ENCODE results near the gene SPEN. TPM values are rescaled to one million over a fixed set of nuclear protein-coding genes. Genes with fewer than 3 reads are reported as not detected.
A peak's percentile ranks its signal among the peaks of the same experiment; 100 is the strongest.

Gene SPEN
- total and polyA plus RNA-seq, 2 experiments from 2014 or later, result 14.9 to 43.6 TPM

- TF ChIP-seq CTCF (conservative IDR thresholded peaks at IDR 0.05; ENCODE audit: low read depth in 2 of 2) (no peak), POLR2AphosphoS5 (IDR thresholded peaks at IDR 0.05; ENCODE audit: low read depth) (peak; percentile 45; the same call in 1 of the 2 replicates)
Measured at GRCh38 chr1:15834406-15835204, 12.9 kb upstream of the SPEN start (continued).

GRCh38 chr1:15835205-15835740 is 12.2 kb upstream of the SPEN start:
- H3K79me2 ChIP-seq (replicated peaks; ENCODE audit: insufficient read depth), result peaks cover 7% of the 10 kb centered on the region; the same call in 1 of the 2 replicates
- DNase-seq (ENCODE audit: low spot score) (no peak), ATAC-seq (peak; percentile 15)
- H3F3A ChIP-seq (replicated peaks; ENCODE audit: low read depth), result peaks cover 9% of the 10 kb centered on the region; the same call in 1 of the 2 replicates
- no peaks in the 10 kb centered on the region for H3K36me3 ChIP-seq (ENCODE audit: insufficient read depth)
- H3K36me3 Mint-ChIP-seq (ENCODE audit: low read depth), result peaks cover 15% of the 10 kb centered on the region
- no peaks in the 10 kb centered on the region for H3K9me2 ChIP-seq (ENCODE audit: insufficient read depth)
- H3K9me3 Mint-ChIP-seq, result no peaks in the 10 kb centered on the region; the same call in 2 of the 3 replicates
- peak overlapping the region; percentile 92 for H3K4me3 Mint-ChIP-seq
- H2AFZ ChIP-seq, result peak overlapping the region; percentile 30; the same call in 1 of the 2 replicates
- H3K27me3 ChIP-seq (ENCODE audit: insufficient read depth), result peaks cover 8% of the 10 kb centered on the region; the same call in 1 of the 2 replicates
- H3K4me1 ChIP-seq (ENCODE audit: insufficient read depth), result peaks cover 8% of the 10 kb centered on the region
- peak overlapping the region; percentile 99 for H3K27ac Mint-ChIP-seq
- peak overlapping the region; percentile 80 for H3K4me2 ChIP-seq
- no peaks in the 10 kb centered on the region for H4K20me1 ChIP-seq (replicated peaks; ENCODE audit: insufficient read depth)
- H3K4me3 ChIP-seq, result peak overlapping the region; percentile 86
- peaks cover 30% of the 10 kb centered on the region for H3K4me1 Mint-ChIP-seq
- peaks cover 27% of the 10 kb centered on the region for H3K27me3 Mint-ChIP-seq (ENCODE audit: insufficient read depth, low read depth, poor library complexity)
- H3K27ac ChIP-seq (ENCODE audit: low read depth), result peak overlapping the region; percentile 100
- TF ChIP-seq STAT1 (IDR thresholded peaks at IDR 0.05; ENCODE audit: unreplicated experiment) (no peak), CTCF (conservative IDR thresholded peaks at IDR 0.05; ENCODE audit: low read depth in 2 of 2) (no peak), ZNF462 (CRISPR knock-in tag; IDR thresholded peaks at IDR 0.05) (no peak), ZNF114 (CRISPR knock-in tag; IDR thresholded peaks at IDR 0.05) (no peak), ETS1 (IDR thresholded peaks at IDR 0.05) (no peak), REST (IDR thresholded peaks at IDR 0.05; ENCODE audit: unreplicated experiment) (no peak)

All from GM23338 (cell line).